ENCODE measurements around the gene PTPRM. TPM values are rescaled to one million over a fixed set of nuclear protein-coding genes. Genes with fewer than 3 reads are reported as not detected.

Gene PTPRM
- polyA plus RNA-seq, 3 donors, result 0.04 to 2.1 (median 0.66) TPM

DNA sequence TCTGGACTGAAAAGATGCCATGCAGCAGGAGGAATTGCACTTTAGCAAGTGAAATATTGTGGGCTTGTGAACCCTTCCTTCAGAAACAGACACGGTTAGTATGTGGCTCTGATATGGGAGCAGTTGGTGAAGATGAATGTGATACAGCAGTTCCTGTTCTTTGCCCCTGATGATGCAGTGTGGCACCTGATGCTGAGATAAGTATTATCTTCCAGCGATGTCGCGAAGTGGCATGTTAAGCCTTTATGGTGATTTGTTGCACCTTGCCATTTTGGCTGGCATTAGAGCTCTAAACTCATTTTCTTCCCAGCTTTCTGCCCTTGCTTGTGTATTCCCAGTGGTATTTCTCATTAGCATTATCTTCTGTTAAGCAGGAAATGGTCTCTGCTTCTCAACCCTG lies 600.6 kb downstream of the PTPRM start:
- no peaks in the 10 kb centered on the region for H3K4me1 ChIP-seq (ENCODE audit: control insufficient read depth in 1 of 2, insufficient read depth in 2 of 2, low read length in 2 of 2)
- no peak overlapping the region for H3K4me3 ChIP-seq (replicated peaks in 1 of 3; ENCODE audit: low read depth in 2 of 3, low read length in 3 of 3)
- no peaks in the 10 kb centered on the region for H3K36me3 Mint-ChIP-seq
- DNase-seq, result no peak
- no peaks in the 10 kb centered on the region for H3K4me1 Mint-ChIP-seq
- intact Hi-C loops (cut with micrococcal nuclease), result no loop called here
- H3K27ac Mint-ChIP-seq, result no peak overlapping the region
- peaks cover 0 to 3% of the 10 kb centered on the region in 2 donors for H3K9me3 ChIP-seq (replicated peaks in 1 of 2; ENCODE audit: control insufficient read depth in 1 of 2, insufficient read depth in 1 of 2, low read length in 2 of 2)
- TF ChIP-seq, protein P1, sequence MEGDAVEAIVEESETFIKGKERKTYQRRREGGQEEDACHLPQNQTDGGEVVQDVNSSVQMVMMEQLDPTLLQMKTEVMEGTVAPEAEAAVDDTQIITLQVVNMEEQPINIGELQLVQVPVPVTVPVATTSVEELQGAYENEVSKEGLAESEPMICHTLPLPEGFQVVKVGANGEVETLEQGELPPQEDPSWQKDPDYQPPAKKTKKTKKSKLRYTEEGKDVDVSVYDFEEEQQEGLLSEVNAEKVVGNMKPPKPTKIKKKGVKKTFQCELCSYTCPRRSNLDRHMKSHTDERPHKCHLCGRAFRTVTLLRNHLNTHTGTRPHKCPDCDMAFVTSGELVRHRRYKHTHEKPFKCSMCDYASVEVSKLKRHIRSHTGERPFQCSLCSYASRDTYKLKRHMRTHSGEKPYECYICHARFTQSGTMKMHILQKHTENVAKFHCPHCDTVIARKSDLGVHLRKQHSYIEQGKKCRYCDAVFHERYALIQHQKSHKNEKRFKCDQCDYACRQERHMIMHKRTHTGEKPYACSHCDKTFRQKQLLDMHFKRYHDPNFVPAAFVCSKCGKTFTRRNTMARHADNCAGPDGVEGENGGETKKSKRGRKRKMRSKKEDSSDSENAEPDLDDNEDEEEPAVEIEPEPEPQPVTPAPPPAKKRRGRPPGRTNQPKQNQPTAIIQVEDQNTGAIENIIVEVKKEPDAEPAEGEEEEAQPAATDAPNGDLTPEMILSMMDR (IDR thresholded peaks at IDR 0.05), result no peak
- no peak overlapping the region for H3K4me3 Mint-ChIP-seq
- no peak overlapping the region for H2AFZ ChIP-seq (ENCODE audit: insufficient read depth, low read depth, low read length, poor library complexity, severe bottlenecking)
- no peak overlapping the region for H3K9ac ChIP-seq (ENCODE audit: insufficient read depth, low read length, poor library complexity, severe bottlenecking)
- peaks cover 0 to 7% (median 1%) of the 10 kb centered on the region in 7 donors for H3K9me3 Mint-ChIP-seq
- no peak overlapping the region for H3K4me2 ChIP-seq (replicated peaks; ENCODE audit: extremely low read depth, low read length, poor library complexity, severe bottlenecking)
- no peaks in the 10 kb centered on the region for H4K20me1 ChIP-seq (ENCODE audit: insufficient read depth, low read length)
- no peak overlapping the region for H3K27ac ChIP-seq (ENCODE audit: low read depth in 1 of 2, low read length in 2 of 2)
- 100% methylated on average over 4 of the region's 4 CpGs for WGBS (ENCODE audit: insufficient coverage)
- peaks cover 0 to 2% (median 1%) of the 10 kb centered on the region in 3 donors for H3K27me3 Mint-ChIP-seq (ENCODE audit: low read depth in 3 of 3)
- no peaks in the 10 kb centered on the region for H3K27me3 ChIP-seq (ENCODE audit: control insufficient read depth in 2 of 2, insufficient read depth in 2 of 2, low read length in 2 of 2)
- H3K36me3 ChIP-seq (replicated peaks in 1 of 2; ENCODE audit: control insufficient read depth in 1 of 2, insufficient read depth in 2 of 2, low read length in 2 of 2), result no peaks in the 10 kb centered on the region
- no peaks in the 10 kb centered on the region for H3K79me2 ChIP-seq (ENCODE audit: insufficient read depth, low read length)

DNA sequence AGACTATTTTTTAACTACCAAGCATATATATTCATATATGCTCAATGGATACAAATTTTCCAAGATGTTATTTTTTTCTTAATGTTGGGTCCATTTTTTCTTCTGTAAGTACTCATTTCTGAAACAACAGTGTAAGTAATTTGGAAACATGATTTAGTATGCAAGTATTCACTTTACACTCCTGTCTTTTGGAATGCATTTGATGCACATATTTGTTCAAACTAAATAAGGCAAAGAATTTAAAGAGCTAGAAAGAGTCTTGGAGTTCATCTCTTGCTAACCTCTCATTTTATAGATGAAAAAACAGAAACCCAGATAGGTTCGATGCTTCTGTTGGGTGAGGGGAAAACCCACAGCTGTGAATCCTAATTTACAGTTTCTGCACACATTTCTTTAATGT lies 602.6 kb downstream of the PTPRM start:
- Mint-ChIP-seq H3K27ac (no peak overlapping the region), H3K4me3 (no peak overlapping the region), H3K9me3 (peaks cover 0 to 6% (median 0%) of the 10 kb centered on the region in 7 donors), H3K4me1 (no peaks in the 10 kb centered on the region), H3K27me3 (ENCODE audit: low read depth in 3 of 3) (peaks cover 0 to 2% (median 0%) of the 10 kb centered on the region in 3 donors), H3K36me3 (no peaks in the 10 kb centered on the region)
- no peak overlapping the region for H3K4me2 ChIP-seq (replicated peaks; ENCODE audit: extremely low read depth, low read length, poor library complexity, severe bottlenecking)
- intact Hi-C loops (cut with micrococcal nuclease), result no loop called here
- no peak overlapping the region for H2AFZ ChIP-seq (ENCODE audit: insufficient read depth, low read depth, low read length, poor library complexity, severe bottlenecking)
- H3K79me2 ChIP-seq (ENCODE audit: insufficient read depth, low read length), result no peaks in the 10 kb centered on the region
- no peak overlapping the region for H3K9ac ChIP-seq (ENCODE audit: insufficient read depth, low read length, poor library complexity, severe bottlenecking)
- no peaks in the 10 kb centered on the region for H4K20me1 ChIP-seq (ENCODE audit: insufficient read depth, low read length)
- H3K4me1 ChIP-seq (ENCODE audit: control insufficient read depth in 1 of 2, insufficient read depth in 2 of 2, low read length in 2 of 2), result no peaks in the 10 kb centered on the region
- no CpG with 5 or more reads among the region's 1 CpG for WGBS (ENCODE audit: insufficient coverage)
- H3K27me3 ChIP-seq (ENCODE audit: control insufficient read depth in 2 of 2, insufficient read depth in 2 of 2, low read length in 2 of 2), result no peaks in the 10 kb centered on the region
- H3K27ac ChIP-seq (ENCODE audit: low read depth in 1 of 2, low read length in 2 of 2), result no peak overlapping the region
- TF ChIP-seq, protein P1 (IDR thresholded peaks at IDR 0.05), result no peak
- H3K9me3 ChIP-seq (replicated peaks in 1 of 2; ENCODE audit: control insufficient read depth in 1 of 2, insufficient read depth in 1 of 2, low read length in 2 of 2), result no peaks in the 10 kb centered on the region
- no peak overlapping the region for H3K4me3 ChIP-seq (replicated peaks in 1 of 3; ENCODE audit: low read depth in 2 of 3, low read length in 3 of 3)
- no peaks in the 10 kb centered on the region for H3K36me3 ChIP-seq (replicated peaks in 1 of 2; ENCODE audit: control insufficient read depth in 1 of 2, insufficient read depth in 2 of 2, low read length in 2 of 2)
- no peak for DNase-seq
